ENCODE data around the gene ADAMTS4. TPM values are rescaled to one million over a fixed set of nuclear protein-coding genes. Genes with fewer than 3 reads are reported as not detected.

ADAMTS4 gene
- total and polyA plus RNA-seq, 9 of the 15 experiments (the other 6 are each of a cell fraction or from before 2014, with no cell fraction given), result 0.07 to 3.7 (median 0.41) TPM

DNA sequence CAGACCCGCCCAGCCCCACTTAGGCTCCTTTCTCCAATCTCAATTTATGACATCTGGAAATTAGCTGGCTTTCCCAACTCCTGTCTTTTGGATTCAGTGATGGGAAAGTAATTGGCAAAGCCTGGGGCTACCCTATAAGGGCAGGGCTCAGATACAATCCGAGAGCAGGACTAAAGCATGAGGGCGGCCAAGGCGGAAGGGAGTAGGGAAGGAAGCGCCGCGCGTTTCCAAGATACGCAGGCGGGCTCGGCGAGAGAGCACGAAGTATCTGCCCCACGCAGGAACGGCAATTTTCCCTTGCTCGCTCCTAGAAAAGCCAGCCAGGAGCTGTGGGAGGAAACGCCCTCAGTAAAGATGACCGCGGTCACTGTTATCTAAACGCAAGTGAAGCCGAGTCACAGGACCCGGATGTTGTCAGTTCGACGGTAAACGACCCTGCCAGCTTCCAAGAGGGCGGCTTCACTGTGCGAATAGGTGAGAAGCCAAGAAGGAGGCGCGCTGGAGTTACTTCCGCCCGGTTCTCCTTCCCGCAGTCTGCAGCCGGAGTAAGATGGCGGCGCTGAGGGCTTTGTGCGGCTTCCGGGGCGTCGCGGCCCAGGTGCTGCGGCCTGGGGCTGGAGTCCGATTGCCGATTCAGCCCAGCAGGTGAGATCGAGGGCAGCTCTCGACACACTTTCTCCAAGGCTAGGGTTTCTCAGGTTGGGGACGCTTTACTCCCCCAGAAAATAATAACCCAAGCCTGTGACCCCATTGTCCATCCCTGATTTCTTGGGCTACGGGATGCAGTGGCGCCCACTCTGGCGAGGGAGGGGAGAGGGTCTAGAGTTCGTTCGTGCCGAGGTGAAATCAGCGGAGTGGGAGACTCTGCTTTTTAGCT, 3.2 kb upstream of the ADAMTS4 start, which contains the start of gene NDUFS2 (continued):
- TF ChIP-seq, protein P1, sequence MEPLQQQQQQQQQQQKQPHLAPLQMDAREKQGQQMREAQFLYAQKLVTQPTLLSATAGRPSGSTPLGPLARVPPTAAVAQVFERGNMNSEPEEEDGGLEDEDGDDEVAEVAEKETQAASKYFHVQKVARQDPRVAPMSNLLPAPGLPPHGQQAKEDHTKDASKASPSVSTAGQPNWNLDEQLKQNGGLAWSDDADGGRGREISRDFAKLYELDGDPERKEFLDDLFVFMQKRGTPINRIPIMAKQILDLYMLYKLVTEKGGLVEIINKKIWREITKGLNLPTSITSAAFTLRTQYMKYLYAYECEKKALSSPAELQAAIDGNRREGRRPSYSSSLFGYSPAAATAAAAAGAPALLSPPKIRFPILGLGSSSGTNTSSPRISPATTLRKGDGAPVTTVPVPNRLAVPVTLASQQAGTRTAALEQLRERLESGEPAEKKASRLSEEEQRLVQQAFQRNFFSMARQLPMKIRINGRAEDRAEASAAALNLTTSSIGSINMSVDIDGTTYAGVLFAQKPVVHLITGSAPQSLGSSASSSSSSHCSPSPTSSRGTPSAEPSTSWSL (CRISPR knock-in tag; IDR thresholded peaks at IDR 0.05; ENCODE audit: borderline replicate concordance), result no peak
- TF ChIP-seq PRMT5 (CRISPR knock-in tag; IDR thresholded peaks at IDR 0.05) (no peak), RBBP5 (IDR thresholded peaks at IDR 0.05; ENCODE audit: borderline replicate concordance, insufficient read depth, low read length, poor library complexity, severe bottlenecking) (peak; percentile 82), MAFG (tag; conservative IDR thresholded peaks at IDR 0.05) (no peak), TFAM (CRISPR knock-in tag; conservative IDR thresholded peaks at IDR 0.05) (no peak), SMARCB1 (IDR thresholded peaks at IDR 0.05; ENCODE audit: insufficient read length, low read depth) (no peak), ZNF561 (CRISPR knock-in tag; conservative IDR thresholded peaks at IDR 0.05) (0 out of 2 replicates have a peak, but pooled peaks have one; percentile 22), PHF20 (IDR thresholded peaks at IDR 0.05; ENCODE audit: partially characterized antibody) (peak; percentile 85), FIP1L1 (IDR thresholded peaks at IDR 0.05; ENCODE audit: low read depth, low read length, poor library complexity, severe bottlenecking) (no peak), ARNT (IDR thresholded peaks at IDR 0.05) (no peak), NFATC3 (IDR thresholded peaks at IDR 0.05) (no peak), RNF2 (IDR thresholded peaks at IDR 0.05) (no peak; the same call in 1 of the 2 replicates), STAT5B (CRISPR knock-in tag; IDR thresholded peaks at IDR 0.05) (no peak)
- TF ChIP-seq, protein P2, sequence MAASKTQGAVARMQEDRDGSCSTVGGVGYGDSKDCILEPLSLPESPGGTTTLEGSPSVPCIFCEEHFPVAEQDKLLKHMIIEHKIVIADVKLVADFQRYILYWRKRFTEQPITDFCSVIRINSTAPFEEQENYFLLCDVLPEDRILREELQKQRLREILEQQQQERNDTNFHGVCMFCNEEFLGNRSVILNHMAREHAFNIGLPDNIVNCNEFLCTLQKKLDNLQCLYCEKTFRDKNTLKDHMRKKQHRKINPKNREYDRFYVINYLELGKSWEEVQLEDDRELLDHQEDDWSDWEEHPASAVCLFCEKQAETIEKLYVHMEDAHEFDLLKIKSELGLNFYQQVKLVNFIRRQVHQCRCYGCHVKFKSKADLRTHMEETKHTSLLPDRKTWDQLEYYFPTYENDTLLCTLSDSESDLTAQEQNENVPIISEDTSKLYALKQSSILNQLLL (CRISPR knock-in tag; IDR thresholded peaks at IDR 0.05; ENCODE audit: borderline replicate concordance), result no peak
- TF ChIP-seq, protein P3, sequence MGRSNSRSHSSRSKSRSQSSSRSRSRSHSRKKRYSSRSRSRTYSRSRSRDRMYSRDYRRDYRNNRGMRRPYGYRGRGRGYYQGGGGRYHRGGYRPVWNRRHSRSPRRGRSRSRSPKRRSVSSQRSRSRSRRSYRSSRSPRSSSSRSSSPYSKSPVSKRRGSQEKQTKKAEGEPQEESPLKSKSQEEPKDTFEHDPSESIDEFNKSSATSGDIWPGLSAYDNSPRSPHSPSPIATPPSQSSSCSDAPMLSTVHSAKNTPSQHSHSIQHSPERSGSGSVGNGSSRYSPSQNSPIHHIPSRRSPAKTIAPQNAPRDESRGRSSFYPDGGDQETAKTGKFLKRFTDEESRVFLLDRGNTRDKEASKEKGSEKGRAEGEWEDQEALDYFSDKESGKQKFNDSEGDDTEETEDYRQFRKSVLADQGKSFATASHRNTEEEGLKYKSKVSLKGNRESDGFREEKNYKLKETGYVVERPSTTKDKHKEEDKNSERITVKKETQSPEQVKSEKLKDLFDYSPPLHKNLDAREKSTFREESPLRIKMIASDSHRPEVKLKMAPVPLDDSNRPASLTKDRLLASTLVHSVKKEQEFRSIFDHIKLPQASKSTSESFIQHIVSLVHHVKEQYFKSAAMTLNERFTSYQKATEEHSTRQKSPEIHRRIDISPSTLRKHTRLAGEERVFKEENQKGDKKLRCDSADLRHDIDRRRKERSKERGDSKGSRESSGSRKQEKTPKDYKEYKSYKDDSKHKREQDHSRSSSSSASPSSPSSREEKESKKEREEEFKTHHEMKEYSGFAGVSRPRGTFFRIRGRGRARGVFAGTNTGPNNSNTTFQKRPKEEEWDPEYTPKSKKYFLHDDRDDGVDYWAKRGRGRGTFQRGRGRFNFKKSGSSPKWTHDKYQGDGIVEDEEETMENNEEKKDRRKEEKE (IDR thresholded peaks at IDR 0.05; ENCODE audit: borderline replicate concordance in 1 of 2, control insufficient read depth in 1 of 2, low read depth in 2 of 2, low read length in 1 of 2), result no peak
- TF ChIP-seq, protein P4, sequence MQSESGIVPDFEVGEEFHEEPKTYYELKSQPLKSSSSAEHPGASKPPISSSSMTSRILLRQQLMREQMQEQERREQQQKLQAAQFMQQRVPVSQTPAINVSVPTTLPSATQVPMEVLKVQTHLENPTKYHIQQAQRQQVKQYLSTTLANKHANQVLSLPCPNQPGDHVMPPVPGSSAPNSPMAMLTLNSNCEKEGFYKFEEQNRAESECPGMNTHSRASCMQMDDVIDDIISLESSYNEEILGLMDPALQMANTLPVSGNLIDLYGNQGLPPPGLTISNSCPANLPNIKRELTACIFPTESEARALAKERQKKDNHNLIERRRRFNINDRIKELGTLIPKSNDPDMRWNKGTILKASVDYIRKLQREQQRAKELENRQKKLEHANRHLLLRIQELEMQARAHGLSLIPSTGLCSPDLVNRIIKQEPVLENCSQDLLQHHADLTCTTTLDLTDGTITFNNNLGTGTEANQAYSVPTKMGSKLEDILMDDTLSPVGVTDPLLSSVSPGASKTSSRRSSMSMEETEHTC (IDR thresholded peaks at IDR 0.05), result peak; percentile 75
- TF ChIP-seq, protein P5, sequence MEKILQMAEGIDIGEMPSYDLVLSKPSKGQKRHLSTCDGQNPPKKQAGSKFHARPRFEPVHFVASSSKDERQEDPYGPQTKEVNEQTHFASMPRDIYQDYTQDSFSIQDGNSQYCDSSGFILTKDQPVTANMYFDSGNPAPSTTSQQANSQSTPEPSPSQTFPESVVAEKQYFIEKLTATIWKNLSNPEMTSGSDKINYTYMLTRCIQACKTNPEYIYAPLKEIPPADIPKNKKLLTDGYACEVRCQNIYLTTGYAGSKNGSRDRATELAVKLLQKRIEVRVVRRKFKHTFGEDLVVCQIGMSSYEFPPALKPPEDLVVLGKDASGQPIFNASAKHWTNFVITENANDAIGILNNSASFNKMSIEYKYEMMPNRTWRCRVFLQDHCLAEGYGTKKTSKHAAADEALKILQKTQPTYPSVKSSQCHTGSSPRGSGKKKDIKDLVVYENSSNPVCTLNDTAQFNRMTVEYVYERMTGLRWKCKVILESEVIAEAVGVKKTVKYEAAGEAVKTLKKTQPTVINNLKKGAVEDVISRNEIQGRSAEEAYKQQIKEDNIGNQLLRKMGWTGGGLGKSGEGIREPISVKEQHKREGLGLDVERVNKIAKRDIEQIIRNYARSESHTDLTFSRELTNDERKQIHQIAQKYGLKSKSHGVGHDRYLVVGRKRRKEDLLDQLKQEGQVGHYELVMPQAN (IDR thresholded peaks at IDR 0.05; ENCODE audit: borderline replicate concordance), result peak; percentile 59; the same call in 1 of the 2 replicates
